Stimulated activated CD4-positive, alpha-beta T cell treated with anti-CD3 and anti-CD28 coated beads, Interleukin-1b, Interleukin-23, amount 100 ng/mL, for 4 hours (primary cell): ENCODE results near the gene CACNB1.
"Not testable (repeated sequence)": the region's sequence is repeated elsewhere in the genome, so short reads cannot be mapped to it uniquely, and the experiment has no call there.

Experiments used
- DNase-seq, 2 donors: peaks; one replicate each; pipeline ENCODE4 v3.0.0-alpha.2; 2020; ENCODE audit warnings: low read depth in 2 of 2

Gene CACNB1

GRCh38 chr17:39151150-39151942 is 46.1 kb downstream of the CACNB1 start, which contains the start of gene PLXDC1:
Gene PLXDC1 (minus strand): TSS chr17:39151637. CDS start chr17:39151437, 200 bp downstream.
- no peak for DNase-seq

GRCh38 chr17:39150795-39151149 is 46.7 kb downstream of the CACNB1 start:
- DNase-seq, result no peak

- DNase-seq, result no peak
Observed at GRCh38 chr17:39150104-39150634, 47.3 kb downstream of the CACNB1 start.

- DNase-seq, result no peak
Observed at GRCh38 chr17:39147221-39148185, 50.0 kb downstream of the CACNB1 start.

- DNase-seq, result no peak
Observed at GRCh38 chr17:39146273-39146672, 51.2 kb downstream of the CACNB1 start.

GRCh38 chr17:39145143-39145542 is 52.3 kb downstream of the CACNB1 start:
- DNase-seq, result no peak

GRCh38 chr17:39144416-39144840 is 53.0 kb downstream of the CACNB1 start:
- DNase-seq, result no peak

- no peak for DNase-seq
Observed at GRCh38 chr17:39143552-39144093, 53.8 kb downstream of the CACNB1 start.

GRCh38 chr17:39141915-39142664 is 55.4 kb downstream of the CACNB1 start:
- no peak for DNase-seq

- DNase-seq, result no peak
Observed at GRCh38 chr17:39141294-39141693, 56.2 kb downstream of the CACNB1 start.

GRCh38 chr17:39139561-39139960 is 57.9 kb downstream of the CACNB1 start:
- no peak for DNase-seq

GRCh38 chr17:39139161-39139511 is 58.3 kb downstream of the CACNB1 start:
- no peak for DNase-seq

- DNase-seq, result no peak
Observed at GRCh38 chr17:39138431-39139160, 58.9 kb downstream of the CACNB1 start.

- DNase-seq, result no peak
Observed at GRCh38 chr17:39134878-39135277, 62.6 kb downstream of the CACNB1 start.

- DNase-seq, result no peak
Observed at GRCh38 chr17:39132192-39132610, 65.3 kb downstream of the CACNB1 start.

- no peak for DNase-seq
Observed at GRCh38 chr17:39131616-39132015, 65.9 kb downstream of the CACNB1 start.

- no peak for DNase-seq
Observed at GRCh38 chr17:39130205-39130604, 67.3 kb downstream of the CACNB1 start.

- not testable (repeated sequence) for DNase-seq
Observed at GRCh38 chr17:39129544-39129943, 67.9 kb downstream of the CACNB1 start.

GRCh38 chr17:39126436-39126835 is 71.0 kb downstream of the CACNB1 start:
- DNase-seq, result no peak

GRCh38 chr17:39125143-39125875 is 72.2 kb downstream of the CACNB1 start:
- DNase-seq, result no peak
